ENCODE data around the gene EDAR.

Gene EDAR

GRCh38 chr2:108949316-108950239 is 39.4 kb downstream of the EDAR start:
- TF ChIP-seq POLR2AphosphoS5 (IDR thresholded peaks at IDR 0.05; ENCODE audit: low read depth) (no peak), GABPA (IDR thresholded peaks at IDR 0.05; ENCODE audit: low read depth) (no peak), SPI1 (IDR thresholded peaks at IDR 0.05; ENCODE audit: borderline replicate concordance, low read depth) (no peak)
- TF ChIP-seq, protein P1, sequence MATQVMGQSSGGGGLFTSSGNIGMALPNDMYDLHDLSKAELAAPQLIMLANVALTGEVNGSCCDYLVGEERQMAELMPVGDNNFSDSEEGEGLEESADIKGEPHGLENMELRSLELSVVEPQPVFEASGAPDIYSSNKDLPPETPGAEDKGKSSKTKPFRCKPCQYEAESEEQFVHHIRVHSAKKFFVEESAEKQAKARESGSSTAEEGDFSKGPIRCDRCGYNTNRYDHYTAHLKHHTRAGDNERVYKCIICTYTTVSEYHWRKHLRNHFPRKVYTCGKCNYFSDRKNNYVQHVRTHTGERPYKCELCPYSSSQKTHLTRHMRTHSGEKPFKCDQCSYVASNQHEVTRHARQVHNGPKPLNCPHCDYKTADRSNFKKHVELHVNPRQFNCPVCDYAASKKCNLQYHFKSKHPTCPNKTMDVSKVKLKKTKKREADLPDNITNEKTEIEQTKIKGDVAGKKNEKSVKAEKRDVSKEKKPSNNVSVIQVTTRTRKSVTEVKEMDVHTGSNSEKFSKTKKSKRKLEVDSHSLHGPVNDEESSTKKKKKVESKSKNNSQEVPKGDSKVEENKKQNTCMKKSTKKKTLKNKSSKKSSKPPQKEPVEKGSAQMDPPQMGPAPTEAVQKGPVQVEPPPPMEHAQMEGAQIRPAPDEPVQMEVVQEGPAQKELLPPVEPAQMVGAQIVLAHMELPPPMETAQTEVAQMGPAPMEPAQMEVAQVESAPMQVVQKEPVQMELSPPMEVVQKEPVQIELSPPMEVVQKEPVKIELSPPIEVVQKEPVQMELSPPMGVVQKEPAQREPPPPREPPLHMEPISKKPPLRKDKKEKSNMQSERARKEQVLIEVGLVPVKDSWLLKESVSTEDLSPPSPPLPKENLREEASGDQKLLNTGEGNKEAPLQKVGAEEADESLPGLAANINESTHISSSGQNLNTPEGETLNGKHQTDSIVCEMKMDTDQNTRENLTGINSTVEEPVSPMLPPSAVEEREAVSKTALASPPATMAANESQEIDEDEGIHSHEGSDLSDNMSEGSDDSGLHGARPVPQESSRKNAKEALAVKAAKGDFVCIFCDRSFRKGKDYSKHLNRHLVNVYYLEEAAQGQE (IDR thresholded peaks at IDR 0.05; ENCODE audit: insufficient replicate concordance, low read depth): no peak
- TF ChIP-seq, protein P2, sequence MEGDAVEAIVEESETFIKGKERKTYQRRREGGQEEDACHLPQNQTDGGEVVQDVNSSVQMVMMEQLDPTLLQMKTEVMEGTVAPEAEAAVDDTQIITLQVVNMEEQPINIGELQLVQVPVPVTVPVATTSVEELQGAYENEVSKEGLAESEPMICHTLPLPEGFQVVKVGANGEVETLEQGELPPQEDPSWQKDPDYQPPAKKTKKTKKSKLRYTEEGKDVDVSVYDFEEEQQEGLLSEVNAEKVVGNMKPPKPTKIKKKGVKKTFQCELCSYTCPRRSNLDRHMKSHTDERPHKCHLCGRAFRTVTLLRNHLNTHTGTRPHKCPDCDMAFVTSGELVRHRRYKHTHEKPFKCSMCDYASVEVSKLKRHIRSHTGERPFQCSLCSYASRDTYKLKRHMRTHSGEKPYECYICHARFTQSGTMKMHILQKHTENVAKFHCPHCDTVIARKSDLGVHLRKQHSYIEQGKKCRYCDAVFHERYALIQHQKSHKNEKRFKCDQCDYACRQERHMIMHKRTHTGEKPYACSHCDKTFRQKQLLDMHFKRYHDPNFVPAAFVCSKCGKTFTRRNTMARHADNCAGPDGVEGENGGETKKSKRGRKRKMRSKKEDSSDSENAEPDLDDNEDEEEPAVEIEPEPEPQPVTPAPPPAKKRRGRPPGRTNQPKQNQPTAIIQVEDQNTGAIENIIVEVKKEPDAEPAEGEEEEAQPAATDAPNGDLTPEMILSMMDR (IDR thresholded peaks at IDR 0.05; ENCODE audit: insufficient read depth, low read length): no peak
- no peak overlapping the region for H3K27ac ChIP-seq (replicated peaks)
- no peaks in the 10 kb centered on the region for H3K27me3 ChIP-seq (ENCODE audit: insufficient read depth, poor library complexity, severe bottlenecking)
- no peak for DNase-seq (ENCODE audit: low read depth in 1 of 2, low spot score in 1 of 2)
- no peak overlapping the region for H3K4me3 ChIP-seq (replicated peaks; ENCODE audit: insufficient read depth, low read length)

GRCh38 chr2:108947271-108947907 is 41.6 kb downstream of the EDAR start:
- no peak overlapping the region for H3K4me3 ChIP-seq (replicated peaks; ENCODE audit: insufficient read depth, low read length)
- TF ChIP-seq GABPA (IDR thresholded peaks at IDR 0.05; ENCODE audit: low read depth): no peak
- no peaks in the 10 kb centered on the region for H3K27me3 ChIP-seq (ENCODE audit: insufficient read depth, poor library complexity, severe bottlenecking)
- no peak overlapping the region for H3K27ac ChIP-seq (replicated peaks)
- DNase-seq (ENCODE audit: low read depth in 1 of 2, low spot score in 1 of 2): no peak

- H3K27me3 ChIP-seq (ENCODE audit: insufficient read depth, poor library complexity, severe bottlenecking): no peaks in the 10 kb centered on the region
- DNase-seq (ENCODE audit: low read depth in 1 of 2, low spot score in 1 of 2): no peak
- TF ChIP-seq SPI1 (IDR thresholded peaks at IDR 0.05; ENCODE audit: borderline replicate concordance, low read depth) (no peak), GABPA (IDR thresholded peaks at IDR 0.05; ENCODE audit: low read depth) (no peak), POLR2AphosphoS5 (IDR thresholded peaks at IDR 0.05; ENCODE audit: low read depth) (no peak)
- TF ChIP-seq, protein P1 (IDR thresholded peaks at IDR 0.05; ENCODE audit: insufficient replicate concordance, low read depth): no peak
- TF ChIP-seq, protein P2 (IDR thresholded peaks at IDR 0.05; ENCODE audit: insufficient read depth, low read length): no peak
- no peak overlapping the region for H3K27ac ChIP-seq (replicated peaks)
- H3K4me3 ChIP-seq (replicated peaks; ENCODE audit: insufficient read depth, low read length): no peak overlapping the region
These were observed 42.6 kb downstream of the EDAR start for GRCh38 chr2:108946442-108946841.

DNA sequence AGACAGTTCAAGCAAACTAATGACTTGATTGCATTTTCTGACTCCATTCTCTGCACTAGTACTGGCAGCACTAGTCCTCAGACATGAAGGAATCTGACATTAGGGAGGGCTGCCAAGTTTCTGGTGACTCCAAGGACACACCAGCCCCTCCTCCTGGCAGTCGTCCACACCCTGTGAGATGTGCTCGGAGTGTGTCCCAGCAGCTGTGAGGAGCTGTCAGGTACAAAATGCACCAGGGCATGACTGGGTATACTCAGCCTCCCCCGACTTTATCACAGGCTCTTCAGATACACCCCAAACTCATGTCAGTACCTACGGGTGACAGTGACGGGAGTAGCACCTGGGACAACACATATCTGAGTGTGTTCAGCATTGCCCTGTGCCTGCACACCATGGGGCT is 43.1 kb downstream of the EDAR start:
- TF ChIP-seq, protein P1 (IDR thresholded peaks at IDR 0.05; ENCODE audit: insufficient replicate concordance, low read depth): no peak
- TF ChIP-seq SPI1 (IDR thresholded peaks at IDR 0.05; ENCODE audit: borderline replicate concordance, low read depth) (no peak), POLR2AphosphoS5 (IDR thresholded peaks at IDR 0.05; ENCODE audit: low read depth) (no peak), GABPA (IDR thresholded peaks at IDR 0.05; ENCODE audit: low read depth) (no peak)
- TF ChIP-seq, protein P2 (IDR thresholded peaks at IDR 0.05; ENCODE audit: insufficient read depth, low read length): no peak
- no peak for DNase-seq (ENCODE audit: low read depth in 1 of 2, low spot score in 1 of 2)
- no peak overlapping the region for H3K27ac ChIP-seq (replicated peaks)
- no peak overlapping the region for H3K4me3 ChIP-seq (replicated peaks; ENCODE audit: insufficient read depth, low read length)
- no peaks in the 10 kb centered on the region for H3K27me3 ChIP-seq (ENCODE audit: insufficient read depth, poor library complexity, severe bottlenecking)
